Transverse colon (tissue), 4 donors: ENCODE measurements around the gene PTPRN2. TPM values are rescaled to one million over a fixed set of nuclear protein-coding genes. Genes with fewer than 3 reads are reported as not detected.

Source experiments
- DNase-seq: peaks from one replicate; pipeline ENCODE4 v3.0.0-alpha.2; 2019
- H3K27ac ChIP-seq, 4 donors: fragments of 200-600 bp; sonication (generic); 2 replicates each; pipeline ENCODE4 v1.5.1; 2016 to 2018; ENCODE audit warnings: inconsistent platforms in 4 of 4
- H3K27me3 ChIP-seq: fragments of 200-600 bp; sonication (generic); 2 replicates; pipeline ENCODE4 v1.5.1; 2017; ENCODE audit warnings: inconsistent platforms
- H3K36me3 ChIP-seq, 4 donors: fragments of 200-600 bp; sonication (generic); 2 replicates each; pipeline ENCODE4 v1.5.1; 2017 to 2019; ENCODE audit warnings: inconsistent platforms in 4 of 4
- H3K4me1 ChIP-seq, 4 donors: fragments of 200-600 bp; sonication (generic); 2 replicates each; pipeline ENCODE4 v1.5.1; 2017 to 2020; ENCODE audit warnings: inconsistent platforms in 4 of 4
- H3K4me3 ChIP-seq, 4 donors: fragments of 200-600 bp; sonication (generic); 1 replicate in 1 of 4; 2 replicates in 3 of 4; pipeline versions ENCODE4 v1.5.1 to v1.6.1; 2017 to 2019; ENCODE audit warnings: inconsistent platforms in 4 of 4
- H3K9me3 ChIP-seq, 2 donors: fragments of 200-600 bp; sonication (generic); 2 replicates each; pipeline ENCODE4 v1.5.1; 2017 to 2019; ENCODE audit warnings: inconsistent platforms in 2 of 2
- CTCF ChIP-seq, 5 experiments: fragments of 200-600 bp in 3 of 5; fragments of 450-650 bp in 2 of 5; sonication (generic) in 3 of 5; IDR thresholded peaks; 1 replicate in 2 of 5; 2 replicates in 3 of 5; pipeline ENCODE4 v1.5.1; 2016 to 2017; ENCODE audit warnings: antibody characterized with exemption in 5 of 5, inconsistent platforms in 3 of 5, mild to moderate bottlenecking in 2 of 5, moderate library complexity in 1 of 5
- EP300 ChIP-seq: sonication (generic); formaldehyde crosslinking; IDR thresholded peaks from one replicate; pipeline ENCODE4 v1.6.1; 2017; ENCODE audit warnings: antibody characterized with exemption, low read depth
- POLR2A ChIP-seq: fragments of 450-650 bp; IDR thresholded peaks from one replicate; pipeline ENCODE4 v1.6.1; 2016; ENCODE audit warnings: antibody characterized with exemption, mild to moderate bottlenecking, moderate library complexity
- POLR2AphosphoS5 ChIP-seq, 3 donors: sonication (generic); formaldehyde crosslinking; IDR thresholded peaks; one replicate each; pipeline ENCODE4 v1.6.1; 2016; ENCODE audit warnings: antibody characterized with exemption in 3 of 3
- whole genome bisulfite sequencing, 2 donors: methylation state at CpG; one replicate each; pipeline ENCODE4 v1.1.5; 2018; ENCODE audit warnings: low coverage in 1 of 2; 5-methylcytosine and 5-hydroxymethylcytosine counted together
- in situ Hi-C, 4 donors: fragments of 200-750 bp; cut with MboI; loops; one replicate each; pipeline versions ENCODE4 v1.15.0 to v1.15.1; 2017; ENCODE audit warnings: low sequenced_read_pairs in 3 of 4, low pct_ligation_motif_present in 1 of 4, low pct_unique_long_range_greater_than_20kb in 1 of 4
- intact Hi-C: fragments of 100-400 bp; cut with DNase I; formaldehyde crosslinking; loops from one replicate; pipeline ENCODE4 v1.15.1; 2023; ENCODE audit warnings: low total_unique reads
- total RNA-seq, 4 donors: library from RNA; depleted of rRNA; stranded (reverse); fragments of >200 nt; gene quantifications; one replicate each; pipeline ENCODE4 v1.1.0, GENCODE V29; 2016

The PTPRN2 gene
- total RNA-seq, 4 donors from 2014 or later, result 15.4 to 31.1 (median 21.8) TPM

GRCh38 chr7:157567666-157568065 is 1020.0 kb downstream of the PTPRN2 start:
- TF ChIP-seq POLR2AphosphoS5 (IDR thresholded peaks at IDR 0.05), result no peak
- no peak for TF ChIP-seq EP300
- no peak for TF ChIP-seq POLR2A
- no peak for TF ChIP-seq CTCF (IDR thresholded peaks at IDR 0.05)

GRCh38 chr7:157566631-157567006 is 1021.0 kb downstream of the PTPRN2 start:
- Histone ChIP-seq H3K4me3 (no peak overlapping the region), H3K27ac (no peak overlapping the region), H3K4me1 (peaks cover 0 to 11% (median 4%) of the 10 kb centered on the region in 4 donors), H3K27me3 (no peaks in the 10 kb centered on the region), H3K9me3 (no peaks in the 10 kb centered on the region), H3K36me3 (no peaks in the 10 kb centered on the region)
- no peak for TF ChIP-seq POLR2A
- DNase-seq, result no peak
- intact Hi-C loops (no loop called here), in situ Hi-C loops (no loop called here)
- WGBS, 2 donors, result 98% methylated on average over 10 of the region's 10 CpGs; no CpG with 5 or more reads in 1 of the 2 donors

More at GRCh38 chr7:157567666-157568065, 1020.0 kb downstream of the PTPRN2 start:
- no peaks in the 10 kb centered on the region for H3K36me3 ChIP-seq
- WGBS, 2 donors, result 94 to 96% methylated on average over 5 to 10 of the region's 10 CpGs
- H3K4me3 ChIP-seq, result no peak overlapping the region
- H3K27ac ChIP-seq, result no peak overlapping the region
- intact Hi-C loops (no loop called here), in situ Hi-C loops (no loop called here)
- H3K9me3 ChIP-seq, result no peaks in the 10 kb centered on the region
- H3K4me1 ChIP-seq, result peaks cover 0 to 11% (median 4%) of the 10 kb centered on the region in 4 donors
- DNase-seq, result no peak
- no peaks in the 10 kb centered on the region for H3K27me3 ChIP-seq

- intact Hi-C loops, result no loop called here
- no peak for DNase-seq
- H3K27me3 ChIP-seq, result no peaks in the 10 kb centered on the region
- no peak for TF ChIP-seq POLR2AphosphoS5 (IDR thresholded peaks at IDR 0.05)
- TF ChIP-seq CTCF (IDR thresholded peaks at IDR 0.05), result no peak
- no peak for TF ChIP-seq EP300
- no peak for TF ChIP-seq POLR2A
- in situ Hi-C loops, result no loop called here
- peaks cover 0 to 11% (median 4%) of the 10 kb centered on the region in 4 donors for H3K4me1 ChIP-seq
- no peaks in the 10 kb centered on the region for H3K36me3 ChIP-seq
- no peak overlapping the region for H3K4me3 ChIP-seq
- no peaks in the 10 kb centered on the region for H3K9me3 ChIP-seq
- H3K27ac ChIP-seq, result no peak overlapping the region
- WGBS, 2 donors, result 85 to 100% methylated on average over 1 to 15 of the region's 15 CpGs
Measured at GRCh38 chr7:157565981-157566630, 1021.5 kb downstream of the PTPRN2 start.

GRCh38 chr7:157565201-157565626 is 1022.4 kb downstream of the PTPRN2 start:
- H3K27me3 ChIP-seq, result no peaks in the 10 kb centered on the region
- H3K4me1 ChIP-seq, result peaks cover 0 to 11% (median 4%) of the 10 kb centered on the region in 4 donors
- TF ChIP-seq EP300 (no peak), POLR2AphosphoS5 (IDR thresholded peaks at IDR 0.05) (no peak), CTCF (IDR thresholded peaks at IDR 0.05) (no peak), POLR2A (no peak)
- H3K36me3 ChIP-seq, result no peaks in the 10 kb centered on the region
- no peak for DNase-seq
- in situ Hi-C loops (no loop called here), intact Hi-C loops (no loop called here)
- 94 to 95% methylated on average over 5 to 11 of the region's 11 CpGs for WGBS, 2 donors
- H3K27ac ChIP-seq, result no peak overlapping the region
- no peaks in the 10 kb centered on the region for H3K9me3 ChIP-seq
- H3K4me3 ChIP-seq, result no peak overlapping the region
